Measurements from ENCODE around the gene KRT13.

The KRT13 gene

DNA sequence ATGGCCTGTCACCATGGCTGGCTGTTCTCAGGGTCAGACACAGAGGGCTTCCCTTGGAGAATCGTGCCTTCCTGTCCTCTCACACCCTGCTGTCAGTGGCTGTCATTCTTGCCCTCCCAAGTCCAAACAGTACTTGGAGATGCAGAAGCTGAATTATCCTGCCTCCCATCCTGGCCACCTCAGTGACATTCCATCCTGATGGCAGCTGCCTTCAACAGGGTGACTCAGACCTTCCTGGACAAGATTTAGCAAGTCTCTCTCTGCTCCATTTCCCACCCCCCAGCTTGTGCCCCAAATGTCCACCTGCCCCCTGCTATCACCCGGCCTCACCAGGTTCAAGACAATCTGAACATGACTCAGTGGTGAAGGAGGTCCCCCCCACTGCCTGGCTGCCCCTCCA is 10.9 kb downstream of the KRT13 start:
- no peak for DNase-seq (ENCODE audit: low read depth in 2 of 2)

DNA sequence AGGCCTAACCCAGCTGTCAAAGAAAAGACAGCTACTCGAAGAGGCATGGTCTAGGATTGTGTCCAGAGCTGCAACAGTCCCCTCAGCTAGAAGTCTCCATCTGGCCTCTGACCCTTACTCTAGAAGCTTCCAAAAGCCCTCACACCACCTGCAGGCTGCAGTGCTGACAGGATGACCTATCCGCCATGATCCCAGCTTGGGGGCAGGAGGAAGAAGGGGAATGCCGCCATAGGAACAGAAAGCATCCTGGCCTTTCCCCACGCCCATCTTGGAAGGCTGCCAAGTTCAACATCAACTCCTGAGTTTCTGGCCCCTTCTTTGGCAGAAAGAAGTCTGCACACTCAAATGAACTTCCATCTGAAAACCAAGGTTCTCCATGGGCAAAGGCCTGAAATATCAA is 12.6 kb downstream of the KRT13 start:
- DNase-seq (ENCODE audit: low read depth in 2 of 2) = no peak

DNA sequence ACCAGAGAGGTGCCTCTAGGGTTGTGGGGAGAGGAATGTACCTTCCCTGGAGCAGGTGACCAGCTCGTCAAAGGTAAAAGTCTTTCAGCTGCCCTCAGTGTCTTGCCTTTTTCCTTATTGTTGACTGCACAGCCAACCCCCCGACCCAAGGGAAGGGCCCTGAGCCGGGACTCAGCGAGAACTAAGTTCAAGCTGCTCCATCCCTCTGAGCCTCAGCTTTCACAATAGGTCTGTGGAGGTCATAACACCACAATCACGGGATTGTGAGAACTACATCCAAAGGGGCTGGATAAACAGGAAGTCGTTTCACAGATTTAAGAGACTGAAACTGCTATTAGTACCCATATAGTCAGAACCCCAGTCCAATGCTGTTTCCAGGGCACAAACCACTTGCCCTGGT is 13.1 kb downstream of the KRT13 start:
- DNase-seq (ENCODE audit: low read depth in 2 of 2) = no peak

DNA sequence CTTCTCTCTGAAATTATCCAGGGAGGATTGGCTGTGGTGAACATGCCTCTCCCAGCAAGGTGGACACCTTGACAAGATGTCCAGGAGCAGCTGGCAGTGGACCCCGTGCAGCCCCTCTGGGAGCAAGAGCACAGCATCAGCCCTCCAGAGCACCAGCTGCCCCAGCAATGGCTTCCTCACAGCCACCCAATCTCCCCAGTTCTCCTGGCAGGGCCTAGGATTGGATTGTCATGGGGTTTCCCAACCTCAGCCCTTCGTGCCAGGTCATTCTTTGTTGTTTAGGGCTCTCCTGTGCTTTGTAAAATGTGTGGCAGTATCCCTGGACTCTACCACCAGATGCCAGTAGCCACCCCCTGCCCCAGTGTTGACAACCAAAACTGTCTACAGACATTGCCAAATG is 13.9 kb downstream of the KRT13 start:
- DNase-seq (ENCODE audit: low read depth in 2 of 2) = no peak

DNA sequence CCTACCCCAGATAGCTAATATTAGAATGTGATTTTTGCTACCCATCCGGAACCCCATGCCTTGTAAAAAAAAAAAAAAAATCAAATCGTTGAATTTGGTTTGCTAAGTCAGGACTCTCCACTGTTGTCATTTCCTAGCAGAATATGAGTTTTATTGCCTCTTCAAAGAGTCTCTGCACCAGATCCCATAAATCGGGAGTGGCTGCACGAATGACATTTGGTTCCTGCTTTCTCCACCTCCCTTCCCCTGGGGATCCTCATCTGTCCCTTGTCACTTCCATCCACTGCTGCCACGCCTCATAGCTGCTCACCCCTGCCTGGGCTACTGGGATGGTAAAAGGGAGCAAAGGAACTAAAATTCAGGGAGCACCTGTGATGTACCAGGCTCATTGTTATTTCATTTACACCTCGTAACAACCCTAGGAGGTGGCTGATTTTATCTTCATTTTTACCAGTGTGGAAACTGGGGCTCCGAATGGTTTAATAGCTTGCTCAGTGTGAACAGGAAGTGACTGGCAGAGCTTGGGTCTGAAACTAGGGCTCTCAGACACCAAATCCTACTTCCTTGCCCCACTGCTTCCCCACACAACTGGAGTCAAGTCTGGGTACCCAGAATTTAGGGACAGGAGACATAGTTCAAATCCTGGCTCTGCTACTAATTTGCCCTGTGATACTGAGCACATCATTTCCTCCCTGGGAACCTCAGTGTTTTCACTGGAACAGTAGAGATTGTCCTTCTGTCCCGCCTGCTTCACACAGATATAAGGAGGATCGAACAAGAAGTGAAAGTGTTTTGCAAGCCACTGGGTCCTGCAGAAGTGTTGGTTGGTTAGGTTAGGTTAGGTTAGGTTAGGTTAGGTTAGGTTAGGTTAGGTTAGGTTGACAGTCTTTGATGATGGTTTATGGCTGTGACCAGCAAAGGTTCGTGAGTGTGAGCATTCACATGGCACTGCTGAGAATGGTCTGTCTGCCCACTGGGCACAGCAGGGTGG is 15.1 kb downstream of the KRT13 start:
- no peak for DNase-seq (ENCODE audit: low read depth in 2 of 2)

DNA sequence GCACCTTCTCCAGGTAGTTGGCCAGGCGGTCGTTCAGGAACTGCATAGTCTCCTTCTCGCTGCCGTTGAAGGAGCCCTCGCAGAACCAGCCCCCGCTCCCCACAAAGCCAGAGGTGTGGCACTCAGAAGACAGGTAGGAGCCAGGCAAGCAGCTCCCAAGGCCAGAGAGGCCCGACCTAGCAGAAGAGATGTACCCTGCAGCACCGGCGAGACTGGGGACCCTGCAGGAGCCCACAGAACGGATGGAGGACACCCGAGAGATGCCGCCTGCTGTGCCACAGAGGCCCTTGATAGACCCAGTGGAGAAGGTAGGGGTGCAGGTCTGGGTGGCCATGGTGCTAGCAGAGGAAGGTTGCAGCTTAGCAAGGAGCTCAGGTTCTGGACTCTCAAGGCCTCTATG is 15.9 kb downstream of the KRT13 start, which contains the start of gene KRT36:
KRT36 (minus strand) TSS at position 380 of the 400 bp plus-strand sequence; CDS start at position 334, 46 bp downstream.
- no peak for DNase-seq (ENCODE audit: low read depth in 2 of 2)

DNA sequence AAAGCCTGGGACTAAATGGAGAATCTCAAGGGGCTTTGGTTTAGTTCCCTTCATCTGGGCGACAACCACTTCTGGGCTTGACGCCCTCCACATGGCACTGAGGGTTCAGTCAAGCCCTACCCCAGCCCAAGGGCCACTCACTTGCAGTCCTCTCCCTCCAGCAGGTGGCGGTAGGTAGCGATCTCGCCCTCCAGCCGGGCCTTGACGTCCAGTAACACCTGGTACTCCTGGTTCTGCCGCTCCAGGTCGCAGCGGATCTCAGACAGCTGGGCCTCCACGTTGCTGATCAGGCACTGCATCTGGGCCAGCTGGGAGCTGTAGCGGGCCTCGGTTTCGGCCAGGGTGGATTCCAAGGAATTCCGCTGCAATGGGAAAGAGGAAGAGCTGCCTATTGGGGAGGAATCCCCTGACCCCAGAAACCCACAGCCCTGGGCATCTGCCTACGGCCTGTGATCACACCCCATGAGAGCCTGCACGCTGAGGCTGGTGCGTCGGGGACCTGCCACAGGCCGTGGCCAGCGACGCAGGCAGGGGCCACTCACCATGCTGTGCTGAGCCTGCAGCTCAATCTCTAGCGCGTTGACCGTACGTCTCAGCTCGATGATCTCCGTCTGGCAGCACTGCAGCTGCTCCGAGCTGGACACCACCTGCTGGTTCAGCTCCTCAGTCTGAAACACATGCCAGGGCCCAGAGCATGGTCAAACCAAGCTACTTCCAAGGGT is 18.4 kb downstream of the KRT13 start:
- DNase-seq (ENCODE audit: low read depth in 2 of 2) = no peak

- DNase-seq (ENCODE audit: low read depth in 2 of 2) = no peak
Observed at GRCh38 chr17:41486316-41486715, 19.1 kb downstream of the KRT13 start.

GRCh38 chr17:41484920-41485904 is 20.2 kb downstream of the KRT13 start:
- no peak for DNase-seq (ENCODE audit: low read depth in 2 of 2)

- DNase-seq (ENCODE audit: low read depth in 2 of 2) = no peak
Observed at GRCh38 chr17:41483991-41484826, 21.2 kb downstream of the KRT13 start.

DNA sequence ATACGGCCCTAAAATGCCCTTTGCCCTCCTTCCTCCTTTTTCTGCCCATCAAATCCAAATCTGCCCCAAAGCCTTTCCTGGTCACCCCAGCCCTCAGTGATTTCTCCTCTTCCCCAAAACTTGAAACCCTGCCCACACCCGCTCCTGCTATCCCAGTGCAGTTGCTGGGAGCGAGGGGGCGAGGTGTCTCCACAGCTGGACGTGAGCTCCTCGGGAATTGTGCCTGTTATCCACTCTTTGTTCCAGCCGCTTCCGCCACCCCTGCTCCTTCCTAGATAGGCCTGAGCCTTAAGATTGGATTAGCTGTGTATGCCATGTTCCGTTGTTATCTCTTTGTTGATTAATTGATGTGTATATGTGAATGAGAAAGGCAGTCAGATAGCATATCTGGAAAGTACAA is 21.9 kb downstream of the KRT13 start:
- no peak for DNase-seq (ENCODE audit: low read depth in 2 of 2)

DNA sequence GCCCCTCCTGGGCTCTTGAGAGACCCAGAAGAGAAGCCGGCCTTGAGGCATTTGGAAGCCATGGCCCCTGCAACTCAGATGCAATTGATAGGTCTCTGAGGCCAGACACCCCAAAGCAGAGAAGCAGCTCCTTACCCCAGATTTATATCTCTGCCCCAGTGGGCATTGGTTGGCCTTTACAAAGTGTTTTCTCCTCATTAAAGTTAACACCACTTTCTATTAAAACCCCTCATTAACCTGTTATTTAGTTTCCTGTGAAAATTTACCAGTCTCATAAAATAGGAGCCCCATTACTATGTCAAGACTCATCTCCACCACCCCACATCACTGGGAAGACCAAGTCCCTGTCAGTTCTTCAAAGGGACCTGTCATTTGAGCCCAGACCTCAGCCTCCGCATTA is 24.4 kb downstream of the KRT13 start, which contains the start of gene KRT35:
KRT35 (minus strand) TSS at position 116 of the 400 bp plus-strand sequence; CDS start at position 62, 54 bp downstream.
- DNase-seq (ENCODE audit: low read depth in 2 of 2) = no peak

GRCh38 chr17:41480581-41480980 is 24.8 kb downstream of the KRT13 start:
- no peak for DNase-seq (ENCODE audit: low read depth in 2 of 2)

GRCh38 chr17:41480136-41480535 is 25.3 kb downstream of the KRT13 start:
- no peak for DNase-seq (ENCODE audit: low read depth in 2 of 2)

DNA sequence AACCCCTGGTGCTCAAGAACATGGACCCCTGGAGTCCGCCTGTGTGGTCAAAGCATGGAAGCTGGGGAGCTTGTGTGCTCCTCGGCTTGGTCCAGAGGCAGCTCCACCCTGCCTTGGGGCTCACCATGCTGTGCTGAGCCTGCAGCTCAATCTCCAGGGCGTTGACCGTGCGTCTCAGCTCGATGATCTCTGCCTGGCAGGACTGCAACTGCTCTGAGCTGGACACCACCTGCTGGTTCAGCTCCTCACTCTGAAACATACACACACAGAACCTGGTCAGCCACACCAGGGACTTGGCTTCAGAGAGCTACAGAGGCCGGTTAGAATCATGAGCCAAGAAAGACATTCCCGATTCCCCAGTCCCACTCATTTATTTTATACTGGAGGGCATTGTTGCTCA is 27.2 kb downstream of the KRT13 start:
- DNase-seq (ENCODE audit: low read depth in 2 of 2) = no peak

GRCh38 chr17:41476866-41477815 is 28.3 kb downstream of the KRT13 start:
- no peak for DNase-seq (ENCODE audit: low read depth in 2 of 2)

DNA sequence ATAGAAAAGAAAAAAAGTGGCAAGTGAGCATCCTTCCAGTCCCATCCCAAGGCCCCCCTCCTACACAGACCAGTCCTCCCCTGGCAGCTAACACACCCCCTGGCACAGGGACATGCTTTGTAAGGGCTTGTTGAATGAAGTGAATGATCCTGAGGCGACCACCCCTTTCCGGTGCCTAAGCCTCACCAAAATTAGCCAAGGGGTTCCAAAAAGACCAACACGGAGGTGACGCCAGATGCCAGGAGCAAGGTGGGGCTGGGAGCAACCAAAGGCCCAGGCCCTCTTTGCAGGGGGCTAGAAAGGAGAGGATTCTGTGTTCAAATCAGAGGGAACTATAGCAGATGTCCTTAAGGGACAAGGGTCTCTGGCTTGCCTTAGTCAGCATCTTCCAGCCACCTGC is 30.0 kb downstream of the KRT13 start:
- no peak for DNase-seq (ENCODE audit: low read depth in 2 of 2)

DNA sequence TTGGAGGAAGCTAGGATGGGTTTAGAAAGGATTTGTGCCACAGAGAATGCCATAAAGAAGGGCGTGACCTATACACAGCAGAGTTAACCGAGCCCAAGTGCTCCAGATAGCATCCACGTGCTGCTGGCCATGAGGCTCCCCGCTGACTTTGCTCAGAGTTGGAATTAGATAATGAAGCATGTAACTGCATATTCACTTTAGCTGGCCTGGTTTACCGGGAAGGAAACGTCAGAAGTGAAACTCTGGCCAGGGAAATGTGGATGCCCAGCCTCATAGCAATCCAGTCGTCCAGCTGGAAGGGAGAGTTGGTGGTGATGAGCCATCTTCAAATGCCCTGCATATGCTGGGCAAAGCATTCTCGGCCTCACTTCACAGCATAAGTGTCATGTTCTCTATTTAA is 30.5 kb downstream of the KRT13 start:
- no peak for DNase-seq (ENCODE audit: low read depth in 2 of 2)

- no peak for DNase-seq (ENCODE audit: low read depth in 2 of 2)
Observed at GRCh38 chr17:41468346-41468745, 37.1 kb downstream of the KRT13 start.
